GM12874 (cell line): Measurements from ENCODE around the gene SLC25A25.

ENCODE experiments used
- CTCF ChIP-seq: IDR thresholded peaks from 2 replicates; pipeline ENCODE4 v1.5.1; 2011; ENCODE audit warnings: low read depth, mild to moderate bottlenecking, control low read depth, low read length, moderate library complexity; ENCODE audit not compliant: insufficient read depth

SLC25A25 gene

GRCh38 chr9:128145951-128146351 lies 77.9 kb downstream of the SLC25A25 start:
- TF ChIP-seq CTCF = no peak

- no peak for TF ChIP-seq CTCF
These were observed 78.6 kb downstream of the SLC25A25 start for GRCh38 chr9:128146591-128147120.

- no peak for TF ChIP-seq CTCF
These were observed 80.5 kb downstream of the SLC25A25 start for GRCh38 chr9:128148509-128149000.

GRCh38 chr9:128149001-128149701 lies 81.1 kb downstream of the SLC25A25 start, which contains the start of gene LCN2:
Gene LCN2, plus strand, starts transcription at chr9:128149453. Its CDS starts 73 bp downstream, at chr9:128149526.
- TF ChIP-seq CTCF = no peak

- no peak for TF ChIP-seq CTCF
These were observed 82.0 kb downstream of the SLC25A25 start for GRCh38 chr9:128149951-128150593.

- peak; percentile 62 for TF ChIP-seq CTCF
These were observed 82.7 kb downstream of the SLC25A25 start for GRCh38 chr9:128150594-128151308.

GRCh38 chr9:128151309-128152132 lies 83.5 kb downstream of the SLC25A25 start:
- no peak for TF ChIP-seq CTCF
